GM13977 (cell line): ENCODE data around the gene UQCRQ.

Source experiments
- DNase-seq: peaks from one replicate; pipeline ENCODE4 v3.0.0; 2012; ENCODE audit warnings: low spot score
- CTCF ChIP-seq: IDR thresholded peaks from 2 replicates; pipeline ENCODE4 v1.5.1; 2012; ENCODE audit warnings: mild to moderate bottlenecking, control low read depth; ENCODE audit not compliant: insufficient read depth; ENCODE audit errors: extremely low read depth, missing control alignments
- in situ Hi-C: fragments of 300-500 bp; cut with MboI; formaldehyde crosslinking; loops from one replicate; pipeline ENCODE4 v1.12.0; 2022; ENCODE audit warnings: low sequenced_read_pairs, low pct_unique_long_range_greater_than_20kb, mixed read lengths, inconsistent platforms; ENCODE audit not compliant: unreplicated experiment

Gene UQCRQ

GRCh38 chr5:132895719-132896305 lies 29.4 kb downstream of the UQCRQ start:
- DNase-seq, result no peak
- in situ Hi-C loops, result no loop called here
- no peak for TF ChIP-seq CTCF

- in situ Hi-C loops, result no loop called here
- no peak for DNase-seq
- TF ChIP-seq CTCF, result no peak
These were observed 30.2 kb downstream of the UQCRQ start for GRCh38 chr5:132896685-132897084.

- DNase-seq, result no peak
- no peak for TF ChIP-seq CTCF
- in situ Hi-C loops, result no loop called here
These were observed 31.7 kb downstream of the UQCRQ start for GRCh38 chr5:132898094-132898493.

GRCh38 chr5:132901036-132901435 lies 34.6 kb downstream of the UQCRQ start:
- in situ Hi-C loops, result no loop called here
- DNase-seq, result no peak
- no peak for TF ChIP-seq CTCF

GRCh38 chr5:132901730-132902129 lies 35.3 kb downstream of the UQCRQ start:
- no peak for TF ChIP-seq CTCF
- no peak for DNase-seq
- in situ Hi-C loops, result no loop called here

GRCh38 chr5:132905938-132906337 lies 39.5 kb downstream of the UQCRQ start:
- DNase-seq, result no peak
- in situ Hi-C loops, result no loop called here
- TF ChIP-seq CTCF, result no peak

- no peak for TF ChIP-seq CTCF
These were observed 40.7 kb downstream of the UQCRQ start for GRCh38 chr5:132907161-132907560.

More at GRCh38 chr5:132907161-132907560, 40.7 kb downstream of the UQCRQ start:
- DNase-seq, result no peak
- in situ Hi-C loops, result no loop called here
